Endothelial cell of umbilical vein (primary cell): Measurements from ENCODE around the gene FKBP7. TPM values are rescaled to one million over a fixed set of nuclear protein-coding genes. Genes with fewer than 3 reads are reported as not detected.
A peak's percentile ranks its signal among the peaks of the same experiment; 100 is the strongest.

ENCODE experiments used
- BruUV-seq: library from RNA; stranded (reverse); fragments of 400-500 nt; replicated peaks from 2 replicates; lab custom pipeline; 2021; lab: Mats Ljungman, UMichigan
- CTCF ChIA-PET: fragments of 300-600, 350-600 bp; sonication (Branson Sonifier 250); formaldehyde crosslinking; loops from one replicate; lab custom pipeline; 2021; ENCODE audit warnings: antibody characterized with exemption, inconsistent platforms; lab: Charles Lee
- POLR2A ChIA-PET: fragments of 300-600, 350-600 bp; sonication (Branson Sonifier 250); formaldehyde crosslinking; loops from one replicate; lab custom pipeline; 2021; ENCODE audit warnings: antibody characterized with exemption, inconsistent platforms; lab: Charles Lee
- DNase-seq: peaks from one replicate; pipeline ENCODE4 v3.0.0-alpha.2; 2011; ENCODE audit warnings: low read depth, low spot score
- FAIRE-seq: peaks from 2 replicates; lab custom pipeline; 2011; peaks lifted over from hg19 to GRCh38; lab: Jason Lieb, UNC
- H2AFZ ChIP-seq: 2 replicates; pipeline ENCODE4 v1.6.0; 2012; ENCODE audit warnings: low read depth, low read length, control low read depth, inconsistent platforms
- H3K27ac ChIP-seq: 2 replicates; pipeline ENCODE4 v1.5.1; 2011; ENCODE audit warnings: low read depth, mild to moderate bottlenecking, control low read depth, low read length, moderate library complexity; ENCODE audit not compliant: insufficient read depth
- H3K27me3 ChIP-seq, 2 experiments: 2 replicates each; pipeline versions ENCODE4 v1.6.0 to v1.6.1; 2011; ENCODE audit warnings: low read length in 2 of 2, mixed read lengths in 1 of 2; ENCODE audit not compliant: control insufficient read depth in 2 of 2, insufficient read depth in 2 of 2
- H3K36me3 ChIP-seq, 2 experiments: 2 replicates in 1 of 2; 3 replicates in 1 of 2; pipeline ENCODE4 v1.5.1; 2011; ENCODE audit warnings: low read length in 2 of 2, mild to moderate bottlenecking in 1 of 2, moderate library complexity in 1 of 2; ENCODE audit not compliant: control insufficient read depth in 2 of 2, insufficient read depth in 2 of 2; ENCODE audit errors: extremely low read depth in 1 of 2
- H3K4me1 ChIP-seq: 3 replicates; pipeline ENCODE4 v1.5.1; 2011; ENCODE audit warnings: mild to moderate bottlenecking, low read length; ENCODE audit not compliant: control insufficient read depth, insufficient read depth; ENCODE audit errors: extremely low read depth
- H3K4me2 ChIP-seq: 2 replicates; pipeline ENCODE4 v1.6.1; 2011; ENCODE audit warnings: low read length, control low read depth, mixed read lengths; ENCODE audit not compliant: insufficient read depth
- H3K4me3 ChIP-seq, 3 experiments: fragments of 200-600 bp in 1 of 3; sonication (generic), shearing (Covaris generic) in 1 of 3; replicated peaks in 1 of 3; 2 replicates each; pipeline ENCODE4 v1.5.1; 2011 to 2016; ENCODE audit warnings: control low read depth in 3 of 3, low read length in 3 of 3, mild to moderate bottlenecking in 2 of 3, inconsistent platforms in 1 of 3, low read depth in 1 of 3, moderate library complexity in 1 of 3; ENCODE audit not compliant: insufficient read depth in 1 of 3
- H3K79me2 ChIP-seq: 2 replicates; pipeline ENCODE4 v1.6.0; 2012; ENCODE audit warnings: low read length, inconsistent platforms; ENCODE audit not compliant: control insufficient read depth, insufficient read depth
- H3K9ac ChIP-seq: replicated peaks from 2 replicates; pipeline ENCODE3; 2011; ENCODE audit warnings: low read length, control low read depth; ENCODE audit not compliant: insufficient read depth; ENCODE audit errors: extremely low read depth
- H3K9me1 ChIP-seq: replicated peaks from 3 replicates; pipeline ENCODE4 v1.6.0; 2011; ENCODE audit warnings: mild to moderate bottlenecking, low read length; ENCODE audit not compliant: control insufficient read depth, insufficient read depth; ENCODE audit errors: extremely low read depth
- H3K9me3 ChIP-seq: replicated peaks from 2 replicates; pipeline ENCODE4 v1.5.1; 2012; ENCODE audit warnings: low read length, inconsistent platforms; ENCODE audit not compliant: control insufficient read depth, insufficient read depth
- H4K20me1 ChIP-seq: replicated peaks from 2 replicates; pipeline ENCODE3; 2011; ENCODE audit warnings: mild to moderate bottlenecking, low read length; ENCODE audit not compliant: control insufficient read depth, insufficient read depth; ENCODE audit errors: extremely low read depth
- CTCF ChIP-seq, 2 donors: IDR thresholded peaks; 1 replicate in 1 of 2; 2 replicates in 1 of 2; pipeline ENCODE4 v1.5.1; 2011; ENCODE audit warnings: low read length in 2 of 2, mild to moderate bottlenecking in 2 of 2, moderate library complexity in 2 of 2, control low read depth in 1 of 2, inconsistent platforms in 1 of 2, low read depth in 1 of 2; ENCODE audit not compliant: insufficient read depth in 1 of 2; ENCODE audit errors: extremely low read depth in 1 of 2
- GATA2 ChIP-seq: IDR thresholded peaks from 2 replicates; pipeline ENCODE4 v1.7.0; 2011; ENCODE audit warnings: low read depth, mild to moderate bottlenecking, moderate library complexity, mixed read lengths, low read length; ENCODE audit not compliant: insufficient read length, insufficient read depth
- JUN ChIP-seq: IDR thresholded peaks from 2 replicates; pipeline ENCODE4 v1.6.1; 2011; ENCODE audit warnings: borderline replicate concordance, low read depth; ENCODE audit not compliant: insufficient read length, insufficient read depth
- MAX ChIP-seq: IDR thresholded peaks from 2 replicates; pipeline ENCODE4 v1.6.1; 2011; ENCODE audit not compliant: insufficient read depth, insufficient read length
- POLR2A ChIP-seq: IDR thresholded peaks from 2 replicates; pipeline ENCODE4 v1.6.1; 2012; ENCODE audit warnings: low read depth, mild to moderate bottlenecking, control low read depth, low read length
- POLR2AphosphoS5 ChIP-seq: IDR thresholded peaks from 2 replicates; pipeline ENCODE4 v1.6.1; 2012; ENCODE audit warnings: low read depth, mild to moderate bottlenecking, control low read depth, low read length, moderate library complexity; ENCODE audit not compliant: insufficient read depth
- dilution Hi-C: fragments of 300-500 bp; cut with MboI; formaldehyde crosslinking; loops from one replicate; pipeline ENCODE4 v1.15.0; 2019; ENCODE audit warnings: low sequenced_read_pairs; ENCODE audit not compliant: extremely low pct_ligation_motif_present
- intact Hi-C: fragments of 100-400 bp; cut with micrococcal nuclease; formaldehyde crosslinking; loops from one replicate; pipeline ENCODE4 v1.10.0; 2022
- polyA plus RNA-seq, 4 experiments: library from polyadenylated mRNA; depleted of rRNA in 3 of 4; stranded (reverse) in 3 of 4; unstranded in 1 of 4; fragments of >200 nt; gene quantifications; 2 replicates each; pipeline versions ENCODE4 v1.2.1 to v1.2.3, GENCODE V29; 2011 to 2012; ENCODE audit warnings: missing spikeins in 1 of 4
- total RNA-seq: library from RNA; stranded (reverse); gene quantifications from 2 replicates; pipeline ENCODE4 v1.2.3, GENCODE V29; 2021

The FKBP7 gene
- total and polyA plus RNA-seq, 2 donors (not counting 3 experiments of a cell fraction or from before 2014, with no cell fraction given), result 11.2 to 20.5 TPM

GRCh38 chr2:178414266-178415247 lies 63.8 kb downstream of the FKBP7 start:
- H3K9me1 ChIP-seq, result no peaks in the 10 kb centered on the region
- H3K9ac ChIP-seq, result peak overlapping the region; percentile 95
- peaks cover 13% of the 10 kb centered on the region for H3K4me1 ChIP-seq
- BruUV-seq, result TSS peak; percentile 80
- dilution Hi-C loops, result no loop called here
- intact Hi-C loops, result loop anchor here (1.0 to 5.0 kb wide), 8 partner anchors 17 to 432 kb away; partner anchors contain the start of genes OSBPL6, PJVK, PLEKHA3 and PRKRA
- H3K4me3 ChIP-seq, result peak overlapping the region; percentile 49 to 91 (median 69)
- FAIRE-seq (peak; percentile 91), DNase-seq (peak; percentile 94)
- no peaks in the 10 kb centered on the region for H3K79me2 ChIP-seq
- TF ChIP-seq POLR2A (peak; percentile 86), CTCF (IDR thresholded peaks at IDR 0.05; ENCODE audit: extremely low read depth in 1 of 2, insufficient read depth in 1 of 2, low read depth in 1 of 2, low read length in 2 of 2) (peak; percentile 90 to 94), POLR2AphosphoS5 (peak; percentile 54), JUN (no peak), GATA2 (no peak), MAX (peak; percentile 62)
- POLR2A ChIA-PET, result interaction anchor here (0.5 to 2.7 kb wide), 6 partner anchors 10 to 303 kb away, joined by 3 to 15 read pairs (median 4); partner anchors contain the start of genes PJVK, PRKRA and RBM45
- no peaks in the 10 kb centered on the region for H3K9me3 ChIP-seq
- no peaks in the 10 kb centered on the region for H4K20me1 ChIP-seq
- peak overlapping the region; percentile 91 for H3K27ac ChIP-seq
- peaks cover 0 to 2% of the 10 kb centered on the region in 2 experiments for H3K36me3 ChIP-seq
- CTCF ChIA-PET, result interaction anchor here (0.6 to 5.3 kb wide), 54 partner anchors 9 to 432 kb away, joined by 3 to 122 read pairs (median 5); partner anchors contain the start of genes PJVK, PLEKHA3, PRKRA and RBM45
- peak overlapping the region; percentile 93 for H3K4me2 ChIP-seq
- H2AFZ ChIP-seq, result peak overlapping the region; percentile 84
- H3K27me3 ChIP-seq, result no peaks in the 10 kb centered on the region

Other genes with a start within 250 kb of the FKBP7 start
- gene PRKRA, start 27.4 kb downstream of the FKBP7 start, total RNA-seq, result 42.4 and 46.6 TPM in 2 replicates
- 25.8 and 31.0 TPM in 2 replicates for gene PRKRA, start 27.4 kb downstream of the FKBP7 start, polyA plus RNA-seq
- gene PJVK, start 27.2 kb downstream of the FKBP7 start, total RNA-seq, result 1.4 and 1.8 TPM in 2 replicates
- gene PJVK, start 27.2 kb downstream of the FKBP7 start, polyA plus RNA-seq, result 1.3 TPM in 2 replicates
- gene PLEKHA3, start 1.9 kb upstream of the FKBP7 start, total RNA-seq, result 24.6 and 26.6 TPM in 2 replicates
- 2.7 and 4.1 TPM in 2 replicates for gene PLEKHA3, start 1.9 kb upstream of the FKBP7 start, polyA plus RNA-seq